ENCODE measurements around the gene OSER1.

- TF ChIP-seq POLR2AphosphoS5 (IDR thresholded peaks at IDR 0.05; ENCODE audit: low read depth, low read length) (no peak), SMC3 (IDR thresholded peaks at IDR 0.05; ENCODE audit: low read depth, low read length) (no peak), CTCF (IDR thresholded peaks at IDR 0.05) (no peak), NFIC (IDR thresholded peaks at IDR 0.05; ENCODE audit: borderline replicate concordance) (no peak), REST (IDR thresholded peaks at IDR 0.05; ENCODE audit: low read depth, low read length) (no peak), NRF1 (IDR thresholded peaks at IDR 0.05; ENCODE audit: low read depth, low read length) (no peak), MAX (IDR thresholded peaks at IDR 0.05; ENCODE audit: low read depth) (no peak), JUND (IDR thresholded peaks at IDR 0.05) (no peak), MEF2A (IDR thresholded peaks at IDR 0.05; ENCODE audit: borderline replicate concordance, low read depth) (no peak), SIN3A (IDR thresholded peaks at IDR 0.05; ENCODE audit: borderline replicate concordance, low read depth, low read length) (no peak), RAD21 (IDR thresholded peaks at IDR 0.05; ENCODE audit: low read length) (no peak)
Measured at GRCh38 chr20:44241796-44242195, 31.2 kb upstream of the OSER1 start.

Measured in SK-N-SH (cell line).